GM21381 (cell line): ENCODE measurements around the gene WFDC10A.
"Not testable (repeated sequence)": the region's sequence is repeated elsewhere in the genome, so short reads cannot be mapped to it uniquely, and the experiment has no call there.

Source experiments
- ATAC-seq: cut with Tn5 transposase; IDR thresholded peaks from one replicate; pipeline ENCODE4 v1.9.1; 2021; ENCODE audit warnings: mild to moderate bottlenecking, moderate library complexity; ENCODE audit not compliant: unreplicated experiment

The WFDC10A gene

DNA sequence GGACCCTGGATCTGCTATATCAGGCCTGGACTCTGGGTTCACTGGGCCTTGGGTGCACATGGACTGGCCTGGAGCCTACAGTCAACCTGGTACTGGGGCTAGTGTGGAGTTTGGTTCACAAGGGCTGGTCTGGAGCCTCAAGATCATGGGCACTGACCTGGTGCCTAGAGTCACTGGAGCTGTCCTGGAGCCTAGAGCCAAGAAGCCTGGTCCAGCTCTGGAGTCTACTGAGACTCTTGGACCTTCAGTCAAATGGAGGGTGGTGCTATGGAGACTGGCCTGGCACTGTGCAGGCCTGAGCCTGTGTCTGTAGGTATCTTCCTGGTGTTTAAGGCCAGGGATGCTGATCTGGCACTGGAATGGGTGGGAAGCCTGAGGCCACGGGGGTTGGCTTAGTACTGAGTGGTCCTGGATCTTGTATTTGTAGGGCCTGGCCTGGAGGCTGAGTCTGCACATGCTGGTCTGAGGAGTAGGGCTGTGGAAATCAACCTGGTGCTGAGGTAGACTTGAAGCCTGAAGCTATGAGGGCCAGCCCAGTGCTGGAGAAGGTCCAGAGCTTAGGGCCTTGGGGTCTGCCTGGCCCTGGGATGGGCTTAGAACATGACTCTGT is 18.0 kb downstream of the WFDC10A start:
- ATAC-seq, result no peak

DNA sequence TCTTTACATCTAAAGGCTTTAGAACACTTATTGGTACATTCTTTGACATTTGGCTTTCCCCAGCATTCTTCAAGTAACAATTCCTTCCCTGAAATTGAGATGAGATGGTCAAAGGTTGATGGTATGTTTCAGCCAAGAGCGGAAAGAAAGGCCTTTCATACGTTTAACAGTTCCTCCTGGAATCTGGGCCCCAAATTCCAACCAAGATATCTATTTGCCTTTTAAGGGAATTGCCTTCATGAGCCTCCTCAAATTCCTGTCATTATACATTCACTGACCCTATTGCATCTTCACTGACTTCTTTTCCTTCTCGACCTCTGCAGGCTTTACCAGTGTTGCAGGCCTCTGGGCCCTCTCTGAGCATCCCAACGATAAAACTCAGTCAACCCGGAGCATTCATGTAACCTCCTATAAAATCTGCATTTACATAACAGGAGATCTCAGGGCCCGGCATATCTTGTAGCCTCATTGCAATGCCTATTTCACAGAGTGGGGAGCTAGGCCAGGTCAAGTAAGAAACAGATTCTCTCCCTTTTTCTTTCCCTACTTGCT is 19.8 kb downstream of the WFDC10A start:
- ATAC-seq, result no peak

DNA sequence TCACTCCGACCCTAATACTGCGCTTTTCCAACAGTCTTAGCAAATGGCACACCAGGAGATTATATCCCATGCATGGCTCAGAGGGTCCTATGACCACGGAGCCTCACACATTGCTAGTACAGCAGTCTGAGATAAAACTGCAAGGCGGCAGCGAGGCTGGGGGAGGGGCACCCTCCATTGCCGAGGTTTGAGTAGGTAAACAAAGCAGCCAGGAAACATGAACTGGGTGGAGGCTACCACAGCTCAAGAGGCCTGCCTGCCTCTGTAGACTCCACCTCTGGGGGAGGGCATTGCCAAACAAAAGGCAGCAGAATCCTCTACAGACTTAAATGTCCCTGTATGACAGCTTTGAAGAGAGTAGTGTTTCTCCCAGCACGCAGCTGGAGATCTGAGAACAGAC is 22.2 kb downstream of the WFDC10A start:
- ATAC-seq, result not testable (repeated sequence)

DNA sequence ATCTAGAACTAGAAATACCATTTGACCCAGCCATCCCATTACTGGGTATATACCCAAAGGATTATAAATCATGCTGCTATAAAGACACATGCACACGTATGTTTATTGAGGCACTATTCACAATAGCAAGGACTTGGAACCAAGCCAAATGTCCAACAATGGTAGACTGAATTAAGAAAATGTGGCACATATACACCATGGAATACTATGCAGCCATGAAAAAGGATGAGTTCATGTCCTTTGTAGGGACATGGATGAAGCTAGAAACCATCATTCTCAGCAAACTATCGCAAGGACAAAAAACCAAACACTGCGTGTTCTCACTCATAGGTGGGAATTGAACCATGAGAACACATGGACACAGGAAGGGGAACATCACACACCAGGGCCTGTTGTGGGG is 27.5 kb downstream of the WFDC10A start:
- not testable (repeated sequence) for ATAC-seq

DNA sequence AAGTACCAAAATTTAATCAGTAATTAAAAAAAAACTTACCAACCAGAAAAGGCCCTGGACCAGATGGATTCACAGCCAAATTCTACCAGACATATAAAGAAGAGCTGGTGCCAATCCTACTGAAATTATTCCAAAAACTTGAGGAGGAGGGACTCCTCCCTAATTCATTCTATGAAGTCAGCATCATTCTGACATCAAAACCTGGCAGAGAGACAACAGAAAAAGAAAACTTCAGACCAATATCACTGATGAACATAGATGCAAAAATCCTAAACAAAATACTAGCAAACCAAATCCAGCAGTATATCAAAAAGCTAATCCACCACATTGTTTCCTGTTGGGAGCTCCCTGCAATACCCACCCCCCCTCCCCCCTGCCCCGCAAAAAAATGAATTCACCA is 40.6 kb downstream of the WFDC10A start, which contains the start of gene WFDC11:
Gene WFDC11 (minus strand): TSS at position 101 of the 400 bp plus-strand sequence. CDS start 19,639 bp downstream, outside the sequence.
- ATAC-seq, result no peak

DNA sequence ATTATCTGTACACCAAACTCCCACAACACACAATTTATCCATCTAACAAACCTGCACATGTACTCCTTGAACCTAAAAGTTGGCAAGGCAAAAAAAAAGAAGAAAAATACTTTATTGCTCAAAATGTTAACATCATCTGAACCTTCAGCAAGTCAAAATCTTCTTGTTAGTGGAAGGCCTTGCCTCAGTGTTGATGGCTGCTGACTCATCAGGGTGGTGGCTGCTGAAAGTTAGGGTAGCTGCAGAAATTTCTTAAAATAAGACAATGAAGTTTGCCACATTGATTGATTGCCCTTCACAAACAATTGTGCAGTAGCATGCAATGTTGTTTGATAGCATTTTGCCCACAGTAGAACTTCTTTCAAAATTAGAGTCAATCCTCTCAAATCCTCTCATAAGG is 43.2 kb downstream of the WFDC10A start:
- ATAC-seq, result no peak

DNA sequence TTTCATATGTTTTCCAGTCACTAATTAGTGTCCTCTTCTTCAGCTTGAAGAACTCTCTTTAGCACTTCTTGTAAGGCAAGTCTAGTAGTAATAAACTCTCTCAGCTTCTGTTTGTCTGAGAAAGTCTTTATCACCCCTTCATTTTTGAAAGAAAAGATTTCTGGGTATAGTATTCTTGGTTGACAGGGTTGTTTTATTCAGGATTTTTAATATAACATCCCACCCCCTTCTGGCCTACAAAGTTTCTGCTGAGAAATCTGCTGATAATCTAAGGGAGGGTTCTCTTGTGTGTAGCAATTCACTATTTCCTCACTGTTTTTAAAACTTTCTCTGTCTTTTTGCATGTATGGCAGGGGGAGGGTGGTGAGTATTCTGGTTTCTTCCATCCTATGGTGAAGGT is 50.1 kb downstream of the WFDC10A start:
- ATAC-seq, result no peak
